Raji (cell line): ENCODE results near the gene DNAH7.

Experiments
- POLR2A ChIP-seq: IDR thresholded peaks from 2 replicates; pipeline ENCODE4 v1.6.1; 2011; ENCODE audit warnings: low read depth, low read length, control low read depth; ENCODE audit not compliant: insufficient read depth

Gene DNAH7

GRCh38 chr2:195929531-195929930 is 139.1 kb downstream of the DNAH7 start:
- TF ChIP-seq POLR2A = no peak

- no peak for TF ChIP-seq POLR2A
Observed at GRCh38 chr2:195925120-195925519, 143.5 kb downstream of the DNAH7 start.

- no peak for TF ChIP-seq POLR2A
Observed at GRCh38 chr2:195923889-195924288, 144.7 kb downstream of the DNAH7 start.

DNA sequence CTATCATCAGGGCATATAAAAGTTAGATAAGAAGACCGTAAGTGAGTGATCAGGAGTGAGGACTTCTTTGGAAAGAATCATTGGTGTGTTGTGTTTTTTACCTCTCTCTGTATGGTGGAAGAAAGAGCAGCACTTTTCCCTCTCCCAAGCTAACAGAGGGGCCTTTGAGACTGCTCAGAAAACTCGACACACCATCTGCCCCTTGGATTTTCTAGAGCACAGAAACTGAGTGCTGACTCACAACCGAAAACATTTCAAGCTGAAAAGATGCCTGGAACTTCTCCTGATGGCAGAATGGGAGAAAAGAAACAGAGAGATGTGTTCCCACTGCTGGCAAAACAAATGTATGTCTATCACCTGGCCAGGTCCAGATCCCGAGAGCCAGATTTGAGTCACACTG is 156.6 kb downstream of the DNAH7 start:
- TF ChIP-seq POLR2A = no peak

GRCh38 chr2:195910570-195910969 is 158.1 kb downstream of the DNAH7 start:
- TF ChIP-seq POLR2A = no peak

DNA sequence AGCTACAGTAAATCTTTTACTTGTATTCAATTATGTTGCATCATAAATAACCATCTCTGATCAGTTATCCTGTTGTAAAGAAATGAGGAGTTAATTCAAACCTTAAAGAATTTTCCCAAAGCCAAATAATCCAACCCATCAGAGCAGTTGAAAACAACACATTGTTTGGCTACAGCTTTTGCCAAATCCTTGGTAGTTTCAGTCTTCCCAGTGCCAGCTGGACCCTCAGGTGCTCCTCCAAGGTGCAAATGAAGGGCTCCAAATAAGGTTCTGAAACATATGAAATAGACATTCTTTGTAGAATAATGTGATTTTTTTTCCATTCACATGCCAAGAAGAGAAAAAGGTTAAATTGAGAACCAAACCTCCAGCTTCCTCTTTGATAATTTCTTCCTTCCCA is 158.7 kb downstream of the DNAH7 start:
- TF ChIP-seq POLR2A = no peak

DNA sequence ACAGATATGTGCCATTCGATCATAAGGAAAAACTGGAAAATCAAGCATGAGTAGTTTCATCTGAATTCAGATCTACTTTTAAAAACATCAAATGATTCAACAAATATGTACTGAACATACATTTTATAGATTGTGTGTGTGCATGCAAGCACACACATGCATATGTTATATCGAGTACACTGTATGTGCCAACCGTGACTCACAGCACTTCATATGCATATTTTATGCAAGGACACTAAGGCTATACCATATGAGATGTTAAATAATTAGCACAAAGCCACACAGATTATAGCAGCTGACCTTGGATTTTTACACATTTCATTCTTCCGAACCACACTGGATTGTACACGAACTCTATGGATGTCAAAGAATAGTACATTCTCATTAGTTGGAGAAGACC is 161.2 kb downstream of the DNAH7 start:
- TF ChIP-seq POLR2A = no peak

DNA sequence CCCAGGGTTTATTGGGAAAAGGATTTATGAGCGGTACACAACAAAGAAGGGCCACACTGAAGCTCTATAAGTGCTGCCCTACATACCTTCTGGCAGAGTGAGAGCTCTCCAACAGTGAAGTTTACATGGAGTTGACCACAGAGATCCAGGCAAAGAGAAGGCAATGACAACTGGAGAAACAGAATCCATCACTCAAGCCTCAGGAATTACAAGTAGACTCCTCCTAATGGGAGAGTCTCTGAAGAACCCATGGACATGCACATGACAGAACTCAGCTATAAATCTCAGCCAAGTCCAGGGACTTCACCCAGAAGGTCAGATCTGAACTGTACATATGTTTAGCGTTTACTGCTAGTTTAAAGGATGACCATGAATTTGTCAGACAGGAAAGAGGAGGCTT is 164.7 kb downstream of the DNAH7 start:
- TF ChIP-seq POLR2A = no peak

DNA sequence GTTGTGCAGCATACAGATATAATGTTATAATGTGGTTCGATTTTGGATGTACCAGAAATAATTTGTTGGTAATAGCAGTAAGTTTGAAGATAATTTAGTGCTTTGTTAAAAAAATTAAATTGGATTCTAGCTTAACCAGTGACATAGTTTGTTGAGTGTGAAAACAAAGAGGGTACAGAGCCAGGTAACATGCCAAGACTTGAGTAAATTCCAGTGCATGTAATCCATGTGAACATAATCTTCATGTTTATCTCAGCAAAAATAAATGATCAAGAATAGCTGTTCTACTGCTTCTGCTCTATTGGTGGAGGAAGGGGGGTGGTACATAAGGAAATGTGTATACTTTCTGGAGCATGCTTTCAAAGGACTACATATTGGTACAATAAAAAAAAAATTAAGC is 165.8 kb downstream of the DNAH7 start:
- TF ChIP-seq POLR2A = no peak

- no peak for TF ChIP-seq POLR2A
Observed at GRCh38 chr2:195899226-195899625, 169.4 kb downstream of the DNAH7 start.

- TF ChIP-seq POLR2A = no peak
Observed at GRCh38 chr2:195898505-195899191, 170.0 kb downstream of the DNAH7 start.

GRCh38 chr2:195891081-195891480 is 177.6 kb downstream of the DNAH7 start:
- no peak for TF ChIP-seq POLR2A

GRCh38 chr2:195879153-195879552 is 189.5 kb downstream of the DNAH7 start:
- TF ChIP-seq POLR2A = no peak

- no peak for TF ChIP-seq POLR2A
Observed at GRCh38 chr2:195871326-195871725, 197.3 kb downstream of the DNAH7 start.

- no peak for TF ChIP-seq POLR2A
Observed at GRCh38 chr2:195864316-195864715, 204.3 kb downstream of the DNAH7 start.

GRCh38 chr2:195863564-195863963 is 205.1 kb downstream of the DNAH7 start:
- TF ChIP-seq POLR2A = no peak

DNA sequence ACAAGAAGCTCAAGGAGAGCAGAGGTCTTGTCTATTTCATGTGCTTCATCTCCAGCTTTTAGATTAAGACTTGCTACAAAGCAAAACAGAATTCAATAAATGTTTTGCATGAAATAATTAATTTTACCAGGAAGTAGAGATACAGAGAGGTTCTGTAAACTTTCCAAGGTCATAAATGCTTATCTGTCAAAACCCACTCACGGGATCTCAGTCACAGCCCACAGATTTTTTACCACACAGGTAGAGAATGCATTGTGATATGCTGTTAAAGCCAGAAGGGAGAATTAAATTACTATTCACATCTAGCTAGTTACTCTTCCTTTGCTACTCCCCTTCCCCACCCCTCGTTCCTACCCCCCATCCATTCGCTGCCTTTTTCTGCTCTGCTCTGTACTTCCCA is 205.5 kb downstream of the DNAH7 start:
- TF ChIP-seq POLR2A = no peak
